HG03469 (cell line): ENCODE results near the gene HOXA3.

ENCODE experiments used
- ATAC-seq: cut with Tn5 transposase; IDR thresholded peaks from one replicate; pipeline ENCODE4 v1.9.1; 2021; ENCODE audit warnings: mild to moderate bottlenecking, moderate library complexity, moderate number of reproducible peaks; ENCODE audit not compliant: unreplicated experiment

Gene HOXA3

GRCh38 chr7:27106181-27106900, 46.0 kb downstream of the HOXA3 start:
- ATAC-seq, result no peak

GRCh38 chr7:27105301-27106031, 46.9 kb downstream of the HOXA3 start:
- no peak for ATAC-seq

DNA sequence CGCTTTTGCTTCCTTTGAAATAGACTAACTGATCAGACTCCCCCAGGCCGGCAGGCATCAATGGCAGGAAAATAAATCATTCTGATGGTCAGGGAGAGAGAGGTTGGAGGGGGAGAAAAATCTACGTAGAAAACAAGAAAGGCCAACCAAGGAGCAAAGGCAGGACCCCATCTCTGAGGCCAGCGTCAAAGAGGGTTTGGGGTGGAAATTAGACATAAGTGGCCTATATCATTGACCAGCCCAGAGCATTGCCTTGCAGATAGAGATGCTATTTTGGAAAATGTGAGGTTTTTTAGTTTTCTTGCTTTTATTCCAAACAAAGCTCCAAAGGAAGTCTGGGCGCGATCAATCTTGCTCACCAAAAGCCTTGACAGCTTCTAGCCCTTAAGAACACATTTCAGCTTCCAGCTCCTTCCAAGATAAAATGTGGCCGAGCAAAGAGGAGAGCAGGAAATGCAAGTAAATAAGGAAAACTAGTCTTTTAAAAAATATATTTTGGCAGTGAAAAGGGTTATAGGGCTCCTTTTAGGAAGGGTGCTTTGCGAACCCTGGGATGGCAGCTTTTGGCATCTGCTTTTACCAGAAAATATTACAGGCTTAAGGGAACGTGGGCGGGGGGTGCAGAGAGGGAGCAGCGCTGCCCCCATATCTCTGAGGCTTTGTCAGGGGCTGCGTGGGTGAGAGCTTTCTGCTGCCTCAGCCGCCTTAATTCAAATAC, 47.9 kb downstream of the HOXA3 start:
- ATAC-seq, result no peak

GRCh38 chr7:27103489-27104226, 48.7 kb downstream of the HOXA3 start:
- ATAC-seq, result no peak

DNA sequence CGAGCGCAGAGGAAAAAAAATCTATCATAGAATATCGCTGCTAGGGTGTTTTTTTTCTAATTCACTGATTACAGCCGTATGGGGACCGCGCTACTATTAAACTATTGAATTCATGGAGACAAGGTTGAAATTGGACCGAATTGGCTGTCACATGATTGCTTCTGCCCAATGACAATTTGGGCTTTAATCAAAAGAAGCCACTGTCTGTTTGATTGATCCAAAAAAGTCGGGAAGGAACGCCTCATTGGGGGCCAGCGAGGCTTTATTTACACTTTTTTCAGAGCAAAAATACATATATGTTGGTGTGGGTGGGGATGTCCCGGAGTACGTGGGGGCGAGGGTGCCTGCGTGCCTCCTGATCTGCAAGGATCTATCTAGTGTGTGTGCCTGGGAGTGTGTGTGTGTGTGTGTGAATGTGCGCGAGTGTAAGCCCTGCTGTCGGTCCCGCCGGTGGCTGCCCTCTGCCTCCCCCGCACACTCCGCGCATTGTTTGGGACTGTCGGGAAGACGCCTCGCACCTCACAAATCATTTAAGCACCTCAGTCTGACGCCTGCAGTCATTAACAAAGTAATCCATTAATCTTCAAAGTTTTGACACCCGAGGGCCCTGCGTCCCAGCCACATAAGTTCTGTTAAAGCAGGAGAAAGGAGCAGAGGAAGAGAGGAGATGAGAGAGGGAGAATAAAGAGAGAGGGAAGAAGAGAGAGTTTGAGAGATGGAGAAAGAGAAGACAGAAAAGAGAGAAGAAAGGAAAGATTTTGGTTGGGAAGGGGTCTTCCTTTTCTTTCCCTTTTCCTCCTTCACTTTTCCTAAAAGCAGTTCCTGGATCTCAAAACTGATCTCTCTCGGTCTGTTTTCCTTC, 49.6 kb downstream of the HOXA3 start, which contains the start of gene HOXA2:
Gene HOXA2 (minus strand): TSS at position 103 of the 862 bp plus-strand sequence. CDS start 183 bp downstream, outside the sequence.
- no peak for ATAC-seq

GRCh38 chr7:27101957-27102580, 50.3 kb downstream of the HOXA3 start:
- ATAC-seq, result no peak

- ATAC-seq, result no peak
These were observed 51.0 kb downstream of the HOXA3 start for GRCh38 chr7:27101171-27101956.

GRCh38 chr7:27100694-27101170, 51.7 kb downstream of the HOXA3 start:
- no peak for ATAC-seq

DNA sequence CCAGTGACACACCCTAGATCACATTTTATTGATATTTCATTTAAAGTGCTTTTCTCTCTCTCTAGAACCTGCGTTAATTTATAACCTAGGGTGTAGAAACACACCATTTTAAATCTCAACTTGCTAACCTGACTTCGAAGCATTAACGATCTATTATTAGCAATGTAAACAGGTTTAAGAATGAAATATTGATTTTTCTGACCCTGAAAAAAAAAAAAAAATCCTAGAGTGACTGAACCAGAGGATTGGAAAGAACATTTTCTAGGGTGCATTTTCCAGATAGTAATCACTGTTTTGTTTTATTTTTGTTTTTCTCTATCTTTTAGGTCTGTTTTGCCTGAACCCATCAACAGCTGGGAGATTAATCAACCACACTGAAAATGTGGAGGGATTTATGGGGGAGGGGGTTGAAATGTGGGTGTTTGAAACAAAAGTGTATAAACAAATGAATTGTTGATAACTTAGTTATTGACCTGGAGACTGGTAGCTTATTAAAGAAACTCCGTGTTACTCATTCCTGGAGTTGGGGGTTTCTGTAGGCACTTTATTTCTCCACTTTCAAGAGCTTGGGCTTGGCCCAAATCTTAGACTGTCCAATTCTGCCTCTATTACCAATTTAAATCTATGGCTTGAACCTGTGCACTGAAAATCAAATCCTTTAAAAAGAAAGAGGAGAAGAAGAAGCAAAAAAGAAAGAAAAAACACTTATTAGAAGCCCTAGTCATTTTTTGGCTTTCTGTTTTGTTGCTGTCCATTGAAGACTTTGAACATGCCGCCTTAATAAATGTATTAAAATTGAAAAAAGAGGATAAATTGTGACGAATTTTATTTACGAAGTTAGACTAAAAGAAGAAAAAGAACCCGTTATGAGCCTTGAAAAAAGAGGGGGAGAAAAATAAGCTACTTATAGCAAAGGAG, 52.7 kb downstream of the HOXA3 start:
- ATAC-seq, result no peak

DNA sequence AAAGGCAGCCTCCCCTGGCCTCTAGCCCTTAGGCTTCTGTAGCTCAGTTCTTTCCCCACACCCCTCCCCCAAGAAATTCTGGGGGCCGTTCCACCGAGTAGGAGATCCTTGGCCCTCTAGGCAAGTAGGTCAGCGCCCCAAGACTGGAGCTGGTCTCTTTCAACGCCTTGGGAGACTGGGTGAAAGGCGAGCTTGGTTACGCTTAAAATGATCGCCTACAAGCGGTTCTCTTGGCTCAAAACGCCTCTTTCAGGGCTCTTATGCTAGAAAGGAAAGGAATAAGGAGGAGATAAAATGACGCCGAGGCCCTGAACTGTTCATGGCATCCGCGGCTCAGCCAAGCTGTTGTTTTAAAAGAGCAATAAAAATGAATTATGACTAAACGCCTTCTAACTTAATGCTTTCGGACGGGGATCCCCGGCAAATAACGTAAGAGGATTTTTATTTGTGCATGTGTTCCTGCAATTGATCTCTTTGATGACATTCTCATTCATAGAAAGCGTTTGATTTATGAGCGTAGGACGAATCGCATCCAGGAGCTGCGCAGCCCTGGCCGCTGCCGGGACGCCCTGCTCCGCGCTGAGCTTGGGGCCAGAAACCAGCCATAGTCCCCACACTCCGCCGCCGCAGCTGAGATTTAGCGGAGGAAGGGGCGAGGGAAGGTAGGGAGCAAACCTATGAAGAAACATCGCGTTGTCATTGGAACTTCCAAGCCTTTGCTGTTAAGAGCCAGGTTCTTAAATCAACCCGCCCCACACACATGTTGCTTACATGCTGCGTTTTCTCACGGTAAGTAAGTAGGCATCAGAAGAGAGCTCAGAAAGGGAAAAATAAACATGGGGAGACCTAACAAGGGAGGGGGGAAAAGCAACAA, 53.6 kb downstream of the HOXA3 start:
- no peak for ATAC-seq

DNA sequence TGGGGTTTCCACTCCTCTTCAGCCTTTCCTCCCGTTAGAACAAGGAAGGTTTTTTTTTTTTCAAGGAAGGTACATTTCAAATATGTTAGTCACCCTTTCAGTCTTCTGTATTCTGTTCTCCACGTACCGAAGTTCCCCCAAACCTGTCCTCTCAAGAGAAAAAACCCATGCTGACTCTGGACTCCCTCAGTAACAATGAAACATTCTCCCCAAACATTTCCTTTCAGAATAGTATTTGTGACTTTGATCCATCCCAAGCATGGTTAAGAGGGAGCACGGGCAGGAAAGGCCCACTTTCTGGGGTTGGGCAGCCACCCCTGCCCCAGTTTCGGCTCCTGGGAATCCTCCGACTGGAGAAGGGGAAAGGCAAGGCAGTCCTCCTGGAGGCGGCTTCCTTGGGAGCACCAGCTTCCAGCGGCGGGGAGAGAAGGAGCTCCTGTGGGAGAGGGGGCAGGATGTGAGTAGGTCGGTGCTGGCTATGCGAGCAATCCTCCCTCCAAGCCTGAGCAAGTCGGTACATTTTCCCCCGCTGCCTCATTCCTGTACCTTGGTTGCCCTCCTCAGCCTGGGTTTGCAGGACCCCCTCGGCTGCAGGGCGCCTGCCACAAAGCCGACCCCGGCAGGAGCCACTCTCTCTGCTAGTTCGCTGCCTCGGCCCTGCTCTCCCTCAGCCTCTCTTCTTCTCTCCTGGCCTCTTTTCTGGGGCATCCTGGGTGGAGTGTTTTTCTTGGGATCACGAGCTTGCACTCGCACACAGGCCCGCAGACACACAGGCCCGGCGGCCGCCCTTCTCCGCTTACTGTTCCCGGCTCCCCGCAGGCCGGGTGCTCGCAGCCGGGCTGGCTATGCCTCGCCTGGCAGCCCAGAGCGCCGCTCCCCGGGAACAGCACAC, 54.5 kb downstream of the HOXA3 start:
- ATAC-seq, result no peak

DNA sequence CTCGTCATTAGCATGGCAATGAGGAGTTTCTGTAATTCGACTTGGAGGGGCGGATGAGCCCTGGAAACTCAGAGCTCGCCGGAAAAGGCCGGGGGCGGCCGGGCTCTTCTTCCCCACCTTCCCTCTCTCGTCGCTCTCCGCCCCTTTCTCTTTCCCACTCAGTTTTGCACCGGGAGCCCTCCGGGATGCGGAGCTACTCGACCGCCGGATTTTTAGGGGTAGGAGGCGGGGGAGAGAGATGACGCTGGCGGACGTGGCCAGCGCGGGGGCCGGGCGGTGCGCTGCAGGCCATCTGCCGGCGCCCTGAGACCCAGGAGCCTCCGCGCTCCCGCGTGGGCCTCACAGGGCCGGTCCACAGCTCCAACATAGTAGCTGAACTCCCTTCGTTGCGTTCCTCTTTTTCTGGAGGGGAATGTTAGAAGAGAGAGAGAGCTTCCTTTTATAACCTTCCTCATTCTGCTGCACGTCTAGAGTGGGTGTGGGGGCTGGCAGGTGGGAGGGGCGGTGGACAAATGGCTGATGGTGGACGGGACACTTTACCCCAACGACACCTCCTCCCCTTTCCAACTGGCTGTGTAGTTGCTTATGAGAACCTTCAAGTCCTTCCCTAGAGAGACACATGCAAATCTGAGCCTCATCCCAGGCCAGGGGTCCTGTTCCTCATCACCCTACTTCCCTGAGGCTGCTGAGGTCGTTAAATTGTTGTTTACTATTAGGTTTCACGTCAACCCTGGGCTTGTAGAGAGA, 55.4 kb downstream of the HOXA3 start:
- ATAC-seq, result no peak

- ATAC-seq, result peak; percentile 90
These were observed 56.3 kb downstream of the HOXA3 start, which contains the start of gene HOXA1 for GRCh38 chr7:27095897-27096767. TSS of gene HOXA1 (minus strand) at chr7:27096000. CDS start at chr7:27095912, 88 bp downstream.
